GM12878 (cell line): ENCODE results near the gene RETREG2. TPM values are rescaled to one million over a fixed set of nuclear protein-coding genes. Genes with fewer than 3 reads are reported as not detected.

ENCODE experiments used
- BMI1 ChIP-seq: fragments of 450-650 bp; IDR thresholded peaks from 2 replicates; pipeline ENCODE4 v1.6.1; 2016; ENCODE audit warnings: mild to moderate bottlenecking, moderate library complexity, borderline replicate concordance
- CBFB ChIP-seq: IDR thresholded peaks from 2 replicates; pipeline ENCODE4 v1.6.1; 2016; ENCODE audit warnings: antibody characterized with exemption, low read depth
- CUX1 ChIP-seq: IDR thresholded peaks from 2 replicates; pipeline ENCODE4 v1.6.1; 2012; ENCODE audit warnings: improper control_type of control experiment, low read depth, low read length; ENCODE audit not compliant: insufficient replicate concordance
- DPF2 ChIP-seq: fragments of 450-650 bp; IDR thresholded peaks from 2 replicates; pipeline ENCODE4 v1.6.1; 2017; ENCODE audit warnings: mild to moderate bottlenecking
- ELK1 ChIP-seq: IDR thresholded peaks from 2 replicates; pipeline ENCODE4 v1.6.1; 2012; ENCODE audit warnings: low read depth, low read length, improper control_type of control experiment
- HDAC2 ChIP-seq: fragments of 200-600 bp; sonication (generic); IDR thresholded peaks from 2 replicates; pipeline ENCODE4 v1.6.1; 2017
- IRF5 ChIP-seq: fragments of 450-650 bp; IDR thresholded peaks from 2 replicates; pipeline ENCODE4 v1.6.1; 2017; ENCODE audit warnings: borderline replicate concordance
- MEF2B ChIP-seq: fragments of 450-650 bp; IDR thresholded peaks from 2 replicates; pipeline ENCODE4 v1.6.1; 2018; ENCODE audit warnings: mild to moderate bottlenecking, moderate library complexity; ENCODE audit not compliant: partially characterized antibody, poor library complexity, severe bottlenecking
- NFIC ChIP-seq: IDR thresholded peaks from 2 replicates; pipeline ENCODE4 v1.6.1; 2012; ENCODE audit warnings: low read depth, mild to moderate bottlenecking, inconsistent platforms, low read length, moderate library complexity
- NFXL1 ChIP-seq: fragments of 450-650 bp; IDR thresholded peaks from 2 replicates; pipeline ENCODE4 v1.6.1; 2017; ENCODE audit warnings: antibody characterized with exemption, mild to moderate bottlenecking, borderline replicate concordance
- NR2F1 ChIP-seq: fragments of 450-650 bp; conservative IDR thresholded peaks from 2 replicates; pipeline ENCODE4 v1.6.1; 2017; ENCODE audit warnings: mild to moderate bottlenecking
- RAD51 ChIP-seq: fragments of 450-650 bp; IDR thresholded peaks from 2 replicates; pipeline ENCODE4 v1.6.1; 2016; ENCODE audit warnings: moderate library complexity, mild to moderate bottlenecking, inconsistent platforms
- RB1 ChIP-seq: fragments of 450-650 bp; formaldehyde crosslinking; IDR thresholded peaks from 2 replicates; pipeline ENCODE4 v1.6.1; 2017; ENCODE audit warnings: mild to moderate bottlenecking, borderline replicate concordance
- RUNX3 ChIP-seq: IDR thresholded peaks from 2 replicates; pipeline ENCODE4 v1.6.1; 2012; ENCODE audit warnings: low read length, inconsistent platforms
- SIN3A ChIP-seq: IDR thresholded peaks from 2 replicates; pipeline ENCODE4 v1.6.1; 2012; ENCODE audit warnings: low read depth, low read length, improper control_type of control experiment
- TCF3 ChIP-seq: IDR thresholded peaks from 2 replicates; pipeline ENCODE4 v1.6.1; 2012; ENCODE audit warnings: low read depth, mild to moderate bottlenecking, low read length, borderline replicate concordance; ENCODE audit not compliant: insufficient read depth
- ZBTB4 ChIP-seq: fragments of 450-650 bp; formaldehyde crosslinking; IDR thresholded peaks from 2 replicates; pipeline ENCODE4 v1.4.0; 2022; ENCODE audit warnings: mild to moderate bottlenecking, moderate library complexity
- ZNF274 ChIP-seq: IDR thresholded peaks from one replicate; pipeline ENCODE4 v1.8.0; 2011; ENCODE audit not compliant: insufficient read length, insufficient read depth
- polyA plus RNA-seq, 11 experiments: library from polyadenylated mRNA; depleted of rRNA in 4 of 11; unstranded in 6 of 11; stranded (reverse) in 5 of 11; fragments of >200 nt; fragmentation: Nextera tagmentation in 4 of 11; fragmentation: Illumina TruSeq in 1 of 11; extraction: Ambion mirVana in 4 of 11; extraction: Trizol in 1 of 11; gene quantifications; 1 replicate in 1 of 11; 2 replicates in 10 of 11; pipeline versions ENCODE4 v1.2.1 to v1.2.3, GENCODE V29; 2011 to 2016; ENCODE audit warnings: inconsistent platforms in 2 of 11, missing spikeins in 2 of 11, low read depth in 1 of 11
- total RNA-seq, 4 experiments: library from RNA; depleted of rRNA in 3 of 4; stranded (reverse); fragments of >200 nt in 3 of 4; fragmentation: Illumina TruSeq in 1 of 4; extraction: Trizol in 1 of 4; gene quantifications; 2 replicates each; pipeline versions ENCODE4 v1.2.1 to v1.2.3, GENCODE V29; 2013 to 2021

The RETREG2 gene
- total and polyA plus RNA-seq, 10 of the 15 experiments (the other 5 are each of a cell fraction or from before 2014, with no cell fraction given), result 10.1 to 72.0 (median 28.3) TPM

- TF ChIP-seq TCF3 (no peak), RB1 (peak; percentile 68; the same call in 1 of the 2 replicates), IRF5 (no peak), ZNF274 (no peak), CBFB (peak; percentile 70; the same call in 1 of the 2 replicates), NFXL1 (no peak), BMI1 (no peak), DPF2 (peak; percentile 72), NFIC (no peak), ZBTB4 (CRISPR knock-in tag) (peak; percentile 89), RAD51 (peak; percentile 99), SIN3A (peak; percentile 90; the same call in 1 of the 2 replicates), CUX1 (no peak), HDAC2 (no peak), NR2F1 (peak; percentile 79; the same call in 1 of the 2 replicates), RUNX3 (peak; percentile 9), MEF2B (peak; percentile 34), ELK1 (no peak)
Measured at GRCh38 chr2:219177552-219178376, at the start of gene RETREG2 (continued).
